ENCODE results near the gene PRKN. TPM values are rescaled to one million over a fixed set of nuclear protein-coding genes. Genes with fewer than 3 reads are reported as not detected.

The PRKN gene
- total and polyA plus RNA-seq, 2 experiments from 2014 or later, result 1.2 to 2.3 TPM

- H3K9me3 ChIP-seq (ENCODE audit: low read depth), result no peaks in the 10 kb centered on the region
- H3K4me1 ChIP-seq (ENCODE audit: insufficient read depth), result peaks cover 44% of the 10 kb centered on the region
- no peaks in the 10 kb centered on the region for H3K36me3 ChIP-seq (ENCODE audit: low read depth)
- no peaks in the 10 kb centered on the region for H3K79me2 ChIP-seq (ENCODE audit: insufficient read depth)
- H3K27ac ChIP-seq, result no peak overlapping the region
- no peak overlapping the region for H3K9ac ChIP-seq
- in situ Hi-C loops (cut with MboI), result no loop called here
- TF ChIP-seq EZH2 (IDR thresholded peaks at IDR 0.05; ENCODE audit: insufficient read depth, poor library complexity, severe bottlenecking) (no peak), EZH2phosphoT487 (IDR thresholded peaks at IDR 0.05; ENCODE audit: insufficient read depth, low read depth) (no peak)
- no peak for DNase-seq
- H3K9me2 ChIP-seq (ENCODE audit: insufficient read depth), result no peaks in the 10 kb centered on the region
- 84 to 90% methylated on average over 3 to 7 of the region's 7 CpGs for WGBS, 2 experiments (ENCODE audit: low coverage in 1 of 2, low lambda C conversion rate in 2 of 2, missing lambda C conversion rate in 2 of 2)
- H3K27me3 ChIP-seq (replicated peaks; ENCODE audit: insufficient read depth), result no peaks in the 10 kb centered on the region
- H2AFZ ChIP-seq, result no peak overlapping the region
- peaks cover 34% of the 10 kb centered on the region for H3F3A ChIP-seq (ENCODE audit: insufficient read depth)
- H4K20me1 ChIP-seq (ENCODE audit: insufficient read depth), result no peaks in the 10 kb centered on the region
- no peak overlapping the region for H3K4me2 ChIP-seq (ENCODE audit: unreplicated experiment)
- H3K4me3 ChIP-seq, result no peak overlapping the region
Observed at GRCh38 chr6:161436106-161436876, 1291.3 kb downstream of the PRKN start.

GRCh38 chr6:161435748-161436070, 1291.9 kb downstream of the PRKN start:
- Histone ChIP-seq H4K20me1 (ENCODE audit: insufficient read depth) (no peaks in the 10 kb centered on the region), H3K9me3 (ENCODE audit: low read depth) (no peaks in the 10 kb centered on the region), H3K4me2 (ENCODE audit: unreplicated experiment) (peak overlapping the region; percentile 70), H3F3A (ENCODE audit: insufficient read depth) (peaks cover 34% of the 10 kb centered on the region), H3K4me1 (ENCODE audit: insufficient read depth) (peaks cover 44% of the 10 kb centered on the region), H3K9ac (peak overlapping the region; percentile 66), H3K27me3 (replicated peaks; ENCODE audit: insufficient read depth) (no peaks in the 10 kb centered on the region), H3K27ac (peak overlapping the region; percentile 89), H3K4me3 (peak overlapping the region; percentile 41), H2AFZ (no peak overlapping the region), H3K79me2 (ENCODE audit: insufficient read depth) (no peaks in the 10 kb centered on the region), H3K9me2 (ENCODE audit: insufficient read depth) (no peaks in the 10 kb centered on the region), H3K36me3 (ENCODE audit: low read depth) (no peaks in the 10 kb centered on the region)
- 33% methylated on average over 1 of the region's 1 CpG for WGBS, 2 experiments (ENCODE audit: low coverage in 1 of 2, low lambda C conversion rate in 2 of 2, missing lambda C conversion rate in 2 of 2)
- TF ChIP-seq EZH2phosphoT487 (IDR thresholded peaks at IDR 0.05; ENCODE audit: insufficient read depth, low read depth), result no peak
- TF ChIP-seq EZH2 (IDR thresholded peaks at IDR 0.05; ENCODE audit: insufficient read depth, poor library complexity, severe bottlenecking), result no peak
- no peak for DNase-seq
- in situ Hi-C loops (cut with MboI), result no loop called here

GRCh38 chr6:161434921-161435747, 1292.4 kb downstream of the PRKN start:
- 0 out of 2 replicates have a peak overlapping the region, but pooled peaks have one; percentile 87 for H2AFZ ChIP-seq
- 10 to 11% methylated on average over 9 of the region's 9 CpGs for WGBS, 2 experiments (ENCODE audit: low coverage in 1 of 2, low lambda C conversion rate in 2 of 2, missing lambda C conversion rate in 2 of 2)
- DNase-seq, result peak; percentile 95
- no peaks in the 10 kb centered on the region for H3K9me3 ChIP-seq (ENCODE audit: low read depth)
- H3F3A ChIP-seq (ENCODE audit: insufficient read depth), result peaks cover 34% of the 10 kb centered on the region
- peak overlapping the region; percentile 70 for H3K4me2 ChIP-seq (ENCODE audit: unreplicated experiment)
- H3K36me3 ChIP-seq (ENCODE audit: low read depth), result no peaks in the 10 kb centered on the region
- H3K4me1 ChIP-seq (ENCODE audit: insufficient read depth), result peaks cover 44% of the 10 kb centered on the region
- peak overlapping the region; percentile 89 for H3K27ac ChIP-seq
- peak overlapping the region; percentile 41 for H3K4me3 ChIP-seq
- no peak for TF ChIP-seq EZH2phosphoT487 (IDR thresholded peaks at IDR 0.05; ENCODE audit: insufficient read depth, low read depth)
- no peak for TF ChIP-seq EZH2 (IDR thresholded peaks at IDR 0.05; ENCODE audit: insufficient read depth, poor library complexity, severe bottlenecking)
- H3K9me2 ChIP-seq (ENCODE audit: insufficient read depth), result no peaks in the 10 kb centered on the region
- no peaks in the 10 kb centered on the region for H3K79me2 ChIP-seq (ENCODE audit: insufficient read depth)
- no peaks in the 10 kb centered on the region for H4K20me1 ChIP-seq (ENCODE audit: insufficient read depth)
- H3K27me3 ChIP-seq (replicated peaks; ENCODE audit: insufficient read depth), result no peaks in the 10 kb centered on the region
- peak overlapping the region; percentile 66 for H3K9ac ChIP-seq
- in situ Hi-C loops (cut with MboI), result no loop called here

GRCh38 chr6:161434350-161434749, 1293.2 kb downstream of the PRKN start:
- H3K9ac ChIP-seq, result peak overlapping the region; percentile 64
- in situ Hi-C loops (cut with MboI), result no loop called here

More at GRCh38 chr6:161434350-161434749, 1293.2 kb downstream of the PRKN start:
- Histone ChIP-seq H3K27me3 (replicated peaks; ENCODE audit: insufficient read depth) (no peaks in the 10 kb centered on the region), H2AFZ (peak overlapping the region; percentile 87), H3K9me3 (ENCODE audit: low read depth) (no peaks in the 10 kb centered on the region), H3K4me2 (ENCODE audit: unreplicated experiment) (peak overlapping the region; percentile 70), H3K4me1 (ENCODE audit: insufficient read depth) (peaks cover 42% of the 10 kb centered on the region), H3K4me3 (peak overlapping the region; percentile 41), H3K27ac (peak overlapping the region; percentile 89), H3K9me2 (ENCODE audit: insufficient read depth) (no peaks in the 10 kb centered on the region), H3K79me2 (ENCODE audit: insufficient read depth) (no peaks in the 10 kb centered on the region), H4K20me1 (ENCODE audit: insufficient read depth) (no peaks in the 10 kb centered on the region), H3F3A (ENCODE audit: insufficient read depth) (peaks cover 32% of the 10 kb centered on the region), H3K36me3 (ENCODE audit: low read depth) (no peaks in the 10 kb centered on the region)
- WGBS, 2 experiments (ENCODE audit: low coverage in 1 of 2, low lambda C conversion rate in 2 of 2, missing lambda C conversion rate in 2 of 2), result 13 to 22% methylated on average over 9 of the region's 9 CpGs
- peak; percentile 50 for DNase-seq
- TF ChIP-seq EZH2 (IDR thresholded peaks at IDR 0.05; ENCODE audit: insufficient read depth, poor library complexity, severe bottlenecking), result no peak
- no peak for TF ChIP-seq EZH2phosphoT487 (IDR thresholded peaks at IDR 0.05; ENCODE audit: insufficient read depth, low read depth)
